Left forelimb (tissue), 1 donor: ENCODE data around the gene GRM2.

Source experiments
- DNase-seq: peaks from one replicate; pipeline ENCODE4 v3.0.0-alpha.2; 2018; ENCODE audit warnings: low spot score

GRM2 gene

GRCh38 chr3:51706788-51707731 is at the start of gene GRM2:
TSS of gene GRM2 (plus strand) at chr3:51707068. CDS start at chr3:51708984, 1,916 bp downstream.
- DNase-seq: peak; percentile 89

- no peak for DNase-seq
Measured at GRCh38 chr3:51657234-51657633, 49.6 kb upstream of the GRM2 start.

GRCh38 chr3:51659942-51660341 is 46.9 kb upstream of the GRM2 start:
- DNase-seq: peak; percentile 25

GRCh38 chr3:51662456-51662855 is 44.4 kb upstream of the GRM2 start:
- DNase-seq: no peak

GRCh38 chr3:51668756-51669155 is 38.1 kb upstream of the GRM2 start:
- DNase-seq: no peak

- DNase-seq: peak; percentile 75
Measured at GRCh38 chr3:51669241-51670052, 37.4 kb upstream of the GRM2 start.

- DNase-seq: no peak
Measured at GRCh38 chr3:51670053-51670822, 36.6 kb upstream of the GRM2 start.

- DNase-seq: peak; percentile 87
Measured at GRCh38 chr3:51670823-51671733, 35.8 kb upstream of the GRM2 start, which contains the start of gene TEX264. TSS of gene TEX264 (plus strand) at chr3:51671252. CDS start at chr3:51674305, 3,053 bp downstream.

GRCh38 chr3:51671734-51672475 is 35.0 kb upstream of the GRM2 start:
- peak; percentile 76 for DNase-seq

GRCh38 chr3:51673181-51673801 is 33.6 kb upstream of the GRM2 start:
- DNase-seq: no peak

- no peak for DNase-seq
Measured at GRCh38 chr3:51673802-51674654, 32.8 kb upstream of the GRM2 start.

GRCh38 chr3:51675201-51675611 is 31.7 kb upstream of the GRM2 start:
- DNase-seq: no peak

GRCh38 chr3:51676102-51676640 is 30.7 kb upstream of the GRM2 start:
- DNase-seq: no peak

- DNase-seq: no peak
Measured at GRCh38 chr3:51677358-51677757, 29.5 kb upstream of the GRM2 start.

- DNase-seq: no peak
Measured at GRCh38 chr3:51678186-51678585, 28.7 kb upstream of the GRM2 start.

- DNase-seq: no peak
Measured at GRCh38 chr3:51678641-51679040, 28.2 kb upstream of the GRM2 start.

- no peak for DNase-seq
Measured at GRCh38 chr3:51679318-51679717, 27.6 kb upstream of the GRM2 start.

GRCh38 chr3:51679777-51680176 is 27.1 kb upstream of the GRM2 start:
- DNase-seq: no peak
